ENCODE results near the gene NOTUM.

The NOTUM gene

GRCh38 chr17:81968396-81968745 lies 7.4 kb upstream of the NOTUM start:
- no peak for DNase-seq (ENCODE audit: low spot score)
- ChIA-PET POLR2A (ENCODE audit: low non-redundant PET) (no interaction called here), CTCF (interaction anchor here (1.4 kb wide), 1 partner anchor 9 kb away, joined by 9 read pairs; no protein-coding TSS in a partner anchor)
- no peak for TF ChIP-seq CTCF (conservative IDR thresholded peaks at IDR 0.05; ENCODE audit: low read depth)
- peak overlapping the region; percentile 40 for H3K27ac ChIP-seq

GRCh38 chr17:81967533-81968395 lies 6.8 kb upstream of the NOTUM start:
- H3K27ac ChIP-seq = peak overlapping the region; percentile 40
- peak; percentile 22 for DNase-seq (ENCODE audit: low spot score)

GRCh38 chr17:81967244-81967532 lies 6.2 kb upstream of the NOTUM start:
- no peak for DNase-seq (ENCODE audit: low spot score)
- POLR2A ChIA-PET (ENCODE audit: low non-redundant PET) = no interaction called here
- peak overlapping the region; percentile 40 for H3K27ac ChIP-seq
- no peak for TF ChIP-seq CTCF (conservative IDR thresholded peaks at IDR 0.05; ENCODE audit: low read depth)
- CTCF ChIA-PET = interaction anchor here (2.0 kb wide), 1 partner anchor 53 kb away, joined by 7 read pairs; no protein-coding TSS in a partner anchor

More at GRCh38 chr17:81967533-81968395, 6.8 kb upstream of the NOTUM start:
- ChIA-PET POLR2A (ENCODE audit: low non-redundant PET) (no interaction called here), CTCF (interaction anchor here (1.4 to 2.0 kb wide), 2 partner anchors 8 to 53 kb away, joined by 7 to 9 read pairs; no protein-coding TSS in a partner anchor)
- no peak for TF ChIP-seq CTCF (conservative IDR thresholded peaks at IDR 0.05; ENCODE audit: low read depth)

- TF ChIP-seq CTCF (conservative IDR thresholded peaks at IDR 0.05; ENCODE audit: low read depth) = no peak
- DNase-seq (ENCODE audit: low spot score) = no peak
- peak overlapping the region; percentile 40 for H3K27ac ChIP-seq
- ChIA-PET POLR2A (ENCODE audit: low non-redundant PET) (interaction anchor here (0.5 kb wide), 1 partner anchor 14 kb away, joined by 3 read pairs; no protein-coding TSS in a partner anchor), CTCF (interaction anchor here (0.7 to 2.0 kb wide), 2 partner anchors 10 to 54 kb away, joined by 3 to 7 read pairs; partner anchors contain the start of gene ASPSCR1)
Observed at GRCh38 chr17:81966343-81967243, 5.6 kb upstream of the NOTUM start.

- ChIA-PET CTCF (interaction anchor here (0.7 to 1.8 kb wide), 2 partner anchors 21 to 56 kb away, joined by 4 read pairs; no protein-coding TSS in a partner anchor), POLR2A (ENCODE audit: low non-redundant PET) (no interaction called here)
- no peak overlapping the region for H3K27ac ChIP-seq
- TF ChIP-seq CTCF (conservative IDR thresholded peaks at IDR 0.05; ENCODE audit: low read depth) = no peak
- no peak for DNase-seq (ENCODE audit: low spot score)
Observed at GRCh38 chr17:81964081-81964849, 3.3 kb upstream of the NOTUM start.
